ENCODE data around the gene ACP2. TPM values are rescaled to one million over a fixed set of nuclear protein-coding genes. Genes with fewer than 3 reads are reported as not detected.
"Not testable (repeated sequence)": the region's sequence is repeated elsewhere in the genome, so short reads cannot be mapped to it uniquely, and the experiment has no call there.

ACP2 gene
- total RNA-seq, 1 experiment from 2014 or later, result 23.5 TPM

DNA sequence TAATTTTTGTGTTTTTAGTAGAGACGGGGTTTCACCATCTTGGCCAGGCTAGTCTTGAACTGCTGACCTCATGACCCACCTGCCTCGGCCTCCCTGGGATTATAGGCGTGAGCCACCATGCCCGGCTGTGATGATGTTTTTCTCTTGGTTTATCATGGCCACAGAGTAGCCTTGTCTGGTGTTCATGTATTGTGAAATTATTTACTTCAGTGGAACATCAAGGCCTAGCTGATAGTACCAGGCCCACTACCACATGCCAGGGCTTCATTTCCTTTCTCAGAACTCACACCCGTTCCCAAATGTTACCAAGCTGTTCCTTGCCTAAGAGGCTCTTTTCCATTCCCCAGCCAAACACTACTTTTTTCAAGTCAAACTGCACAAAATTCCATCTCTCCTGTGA, 40.0 kb downstream of the ACP2 start:
- TF ChIP-seq, protein P1, sequence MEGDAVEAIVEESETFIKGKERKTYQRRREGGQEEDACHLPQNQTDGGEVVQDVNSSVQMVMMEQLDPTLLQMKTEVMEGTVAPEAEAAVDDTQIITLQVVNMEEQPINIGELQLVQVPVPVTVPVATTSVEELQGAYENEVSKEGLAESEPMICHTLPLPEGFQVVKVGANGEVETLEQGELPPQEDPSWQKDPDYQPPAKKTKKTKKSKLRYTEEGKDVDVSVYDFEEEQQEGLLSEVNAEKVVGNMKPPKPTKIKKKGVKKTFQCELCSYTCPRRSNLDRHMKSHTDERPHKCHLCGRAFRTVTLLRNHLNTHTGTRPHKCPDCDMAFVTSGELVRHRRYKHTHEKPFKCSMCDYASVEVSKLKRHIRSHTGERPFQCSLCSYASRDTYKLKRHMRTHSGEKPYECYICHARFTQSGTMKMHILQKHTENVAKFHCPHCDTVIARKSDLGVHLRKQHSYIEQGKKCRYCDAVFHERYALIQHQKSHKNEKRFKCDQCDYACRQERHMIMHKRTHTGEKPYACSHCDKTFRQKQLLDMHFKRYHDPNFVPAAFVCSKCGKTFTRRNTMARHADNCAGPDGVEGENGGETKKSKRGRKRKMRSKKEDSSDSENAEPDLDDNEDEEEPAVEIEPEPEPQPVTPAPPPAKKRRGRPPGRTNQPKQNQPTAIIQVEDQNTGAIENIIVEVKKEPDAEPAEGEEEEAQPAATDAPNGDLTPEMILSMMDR (IDR thresholded peaks at IDR 0.05; ENCODE audit: unreplicated experiment), result no peak
- peaks cover 5% of the 10 kb centered on the region for H3K4me1 Mint-ChIP-seq (ENCODE audit: low read depth, unreplicated experiment)
- CTCF ChIA-PET, result no interaction called here
- H3K27me3 Mint-ChIP-seq (ENCODE audit: unreplicated experiment), result peaks cover 13% of the 10 kb centered on the region
- DNase-seq, result no peak
- H3K9me3 Mint-ChIP-seq (ENCODE audit: low read depth, unreplicated experiment), result no peaks in the 10 kb centered on the region
- H3K27ac Mint-ChIP-seq (ENCODE audit: unreplicated experiment), result no peak overlapping the region
- no peaks in the 10 kb centered on the region for H3K36me3 Mint-ChIP-seq (ENCODE audit: insufficient read depth, unreplicated experiment)
- H3K4me3 Mint-ChIP-seq (ENCODE audit: low read depth, unreplicated experiment), result no peak overlapping the region
- no TSS peak for BruUV-seq (replicated peaks)
- intact Hi-C loops (cut with micrococcal nuclease; ENCODE audit: unreplicated experiment), result no loop called here

DNA sequence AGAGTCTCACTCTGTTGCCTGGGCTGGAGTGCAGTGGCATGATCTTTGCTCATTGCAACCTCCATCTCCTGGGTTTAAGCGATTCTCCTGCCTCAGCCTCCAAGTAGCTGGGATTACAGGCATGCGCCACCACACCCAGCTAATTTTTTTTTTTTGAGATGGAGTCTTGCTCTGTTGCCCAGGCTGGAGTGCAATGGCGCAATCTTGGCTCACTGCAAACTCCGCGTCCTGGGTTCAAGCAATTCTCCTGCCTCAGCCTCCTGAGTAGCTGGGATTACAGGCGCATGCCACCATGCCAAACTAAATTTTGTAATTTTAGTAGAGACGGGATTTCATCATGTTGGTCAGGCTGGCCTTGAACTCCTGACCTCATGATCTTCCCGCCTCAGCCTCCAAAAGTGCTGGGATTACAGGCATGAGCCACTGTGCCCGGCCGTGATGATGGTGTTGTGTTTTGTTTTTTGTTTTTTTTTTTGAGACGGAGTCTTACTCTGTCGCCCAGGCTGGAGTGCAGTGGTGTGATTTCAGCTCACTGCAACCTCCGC, 40.5 kb downstream of the ACP2 start:
- BruUV-seq (replicated peaks); H3K36me3 Mint-ChIP-seq (ENCODE audit: insufficient read depth, unreplicated experiment); H3K4me1 Mint-ChIP-seq (ENCODE audit: low read depth, unreplicated experiment); H3K27ac Mint-ChIP-seq (ENCODE audit: unreplicated experiment); intact Hi-C loops (cut with micrococcal nuclease; ENCODE audit: unreplicated experiment); H3K9me3 Mint-ChIP-seq (ENCODE audit: low read depth, unreplicated experiment); H3K4me3 Mint-ChIP-seq (ENCODE audit: low read depth, unreplicated experiment); DNase-seq: not testable (repeated sequence)
- H3K27me3 Mint-ChIP-seq (ENCODE audit: unreplicated experiment), result peaks cover 13% of the 10 kb centered on the region
- CTCF ChIA-PET, result interaction anchor here (0.6 to 0.9 kb wide), 2 partner anchors 52 to 484 kb away, joined by 3 read pairs; no protein-coding TSS in a partner anchor

DNA sequence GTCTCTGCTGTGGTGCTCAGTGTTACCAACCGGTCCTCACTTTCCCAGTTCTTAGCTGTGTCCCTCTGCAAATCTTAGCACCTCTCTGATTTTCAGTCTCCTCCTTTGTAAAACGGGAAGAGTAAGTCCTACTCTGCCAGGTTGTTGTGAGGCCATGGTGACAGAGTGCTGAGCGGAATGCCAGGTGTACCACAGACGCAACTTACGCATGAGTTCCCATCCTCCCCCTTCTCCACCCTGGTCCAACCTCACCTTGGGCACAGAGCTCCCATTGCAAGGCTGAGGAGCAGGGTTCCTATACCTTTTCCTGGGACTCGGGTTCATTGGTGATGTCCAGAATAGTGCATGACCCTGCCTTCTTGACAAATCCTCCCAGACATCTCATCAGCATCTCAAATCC, 41.2 kb downstream of the ACP2 start:
- BruUV-seq (replicated peaks), result no TSS peak
- CTCF ChIA-PET, result interaction anchor here (0.6 to 0.9 kb wide), 2 partner anchors 52 to 485 kb away, joined by 3 read pairs; no protein-coding TSS in a partner anchor
- H3K27ac Mint-ChIP-seq (ENCODE audit: unreplicated experiment), result no peak overlapping the region
- no peak overlapping the region for H3K4me3 Mint-ChIP-seq (ENCODE audit: low read depth, unreplicated experiment)
- no peak for DNase-seq
- H3K4me1 Mint-ChIP-seq (ENCODE audit: low read depth, unreplicated experiment), result no peaks in the 10 kb centered on the region
- TF ChIP-seq, protein P1 (IDR thresholded peaks at IDR 0.05; ENCODE audit: unreplicated experiment), result no peak
- H3K9me3 Mint-ChIP-seq (ENCODE audit: low read depth, unreplicated experiment), result no peaks in the 10 kb centered on the region
- no peaks in the 10 kb centered on the region for H3K36me3 Mint-ChIP-seq (ENCODE audit: insufficient read depth, unreplicated experiment)
- peaks cover 13% of the 10 kb centered on the region for H3K27me3 Mint-ChIP-seq (ENCODE audit: unreplicated experiment)
- intact Hi-C loops (cut with micrococcal nuclease; ENCODE audit: unreplicated experiment), result no loop called here

DNA sequence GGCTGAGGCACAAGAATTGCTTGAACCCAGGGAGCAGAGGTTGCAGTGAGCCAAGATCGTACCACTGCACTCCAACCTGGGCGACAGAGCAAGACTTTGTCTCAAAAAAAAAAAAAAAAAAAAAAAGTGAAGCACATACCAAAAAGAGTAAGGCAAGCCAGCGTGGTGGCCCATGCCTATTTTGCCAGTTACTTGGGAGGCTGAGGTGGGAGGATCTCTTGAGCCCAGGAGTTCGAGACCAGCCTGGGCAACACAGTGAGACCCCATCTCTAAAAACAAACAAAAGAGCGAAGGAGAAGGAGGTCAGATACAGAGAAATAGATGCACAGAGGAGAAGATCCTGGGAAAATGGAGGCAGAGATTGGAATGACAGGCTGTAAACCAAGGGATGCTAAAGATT, 42.0 kb downstream of the ACP2 start:
- DNase-seq; H3K27ac Mint-ChIP-seq (ENCODE audit: unreplicated experiment); intact Hi-C loops (cut with micrococcal nuclease; ENCODE audit: unreplicated experiment); BruUV-seq (replicated peaks); H3K36me3 Mint-ChIP-seq (ENCODE audit: insufficient read depth, unreplicated experiment); H3K4me3 Mint-ChIP-seq (ENCODE audit: low read depth, unreplicated experiment); H3K9me3 Mint-ChIP-seq (ENCODE audit: low read depth, unreplicated experiment); H3K4me1 Mint-ChIP-seq (ENCODE audit: low read depth, unreplicated experiment): not testable (repeated sequence)
- CTCF ChIA-PET, result interaction anchor here (0.6 to 0.7 kb wide), 2 partner anchors 24 to 647 kb away, joined by 6 to 7 read pairs; no protein-coding TSS in a partner anchor
- H3K27me3 Mint-ChIP-seq (ENCODE audit: unreplicated experiment), result peaks cover 13% of the 10 kb centered on the region

DNA sequence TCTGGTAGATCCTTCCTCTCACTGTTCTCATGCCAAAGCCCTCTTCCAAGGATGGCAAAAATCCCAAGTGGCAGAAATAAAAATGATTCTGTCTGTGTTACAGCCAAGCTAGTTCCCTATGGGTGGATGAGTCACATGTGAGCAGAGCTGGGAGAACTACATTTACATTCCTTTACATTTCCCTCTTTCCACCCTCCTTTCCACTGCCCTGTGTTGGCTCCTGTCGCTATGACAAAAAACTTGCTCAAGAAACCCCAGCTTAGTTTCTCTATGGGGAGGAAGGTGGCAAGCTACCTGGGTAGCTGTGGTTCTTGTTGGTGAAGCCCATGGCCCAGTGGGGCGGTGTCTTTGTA, 44.0 kb downstream of the ACP2 start:
- H3K4me1 Mint-ChIP-seq (ENCODE audit: low read depth, unreplicated experiment), result no peaks in the 10 kb centered on the region
- no peak overlapping the region for H3K4me3 Mint-ChIP-seq (ENCODE audit: low read depth, unreplicated experiment)
- no peak for DNase-seq
- intact Hi-C loops (cut with micrococcal nuclease; ENCODE audit: unreplicated experiment), result no loop called here
- no peaks in the 10 kb centered on the region for H3K36me3 Mint-ChIP-seq (ENCODE audit: insufficient read depth, unreplicated experiment)
- TF ChIP-seq, protein P1 (IDR thresholded peaks at IDR 0.05; ENCODE audit: unreplicated experiment), result no peak
- CTCF ChIA-PET, result interaction anchor here (0.6 to 1.3 kb wide), 3 partner anchors 9 to 69 kb away, joined by 3 to 4 read pairs (median 4); no protein-coding TSS in a partner anchor
- peaks cover 13% of the 10 kb centered on the region for H3K27me3 Mint-ChIP-seq (ENCODE audit: unreplicated experiment)
- no peak overlapping the region for H3K27ac Mint-ChIP-seq (ENCODE audit: unreplicated experiment)
- BruUV-seq (replicated peaks), result no TSS peak
- H3K9me3 Mint-ChIP-seq (ENCODE audit: low read depth, unreplicated experiment), result no peaks in the 10 kb centered on the region
